22Rv1 (cell line): Measurements from ENCODE around the gene BRD9.

ENCODE experiments used
- H3K27ac ChIP-seq: fragments of 450-650 bp; 2 replicates; pipeline ENCODE4 v1.5.1; 2017
- ZFX ChIP-seq: fragments of 450-650 bp; IDR thresholded peaks from 2 replicates; pipeline ENCODE4 v1.6.1; 2017; ENCODE audit warnings: antibody characterized with exemption, borderline replicate concordance
- TF ChIP-seq, protein P1 (sequence below): fragments of 450-650 bp; IDR thresholded peaks from 2 replicates; pipeline ENCODE4 v1.5.1; 2017; ENCODE audit warnings: mild to moderate bottlenecking

Gene BRD9

DNA sequence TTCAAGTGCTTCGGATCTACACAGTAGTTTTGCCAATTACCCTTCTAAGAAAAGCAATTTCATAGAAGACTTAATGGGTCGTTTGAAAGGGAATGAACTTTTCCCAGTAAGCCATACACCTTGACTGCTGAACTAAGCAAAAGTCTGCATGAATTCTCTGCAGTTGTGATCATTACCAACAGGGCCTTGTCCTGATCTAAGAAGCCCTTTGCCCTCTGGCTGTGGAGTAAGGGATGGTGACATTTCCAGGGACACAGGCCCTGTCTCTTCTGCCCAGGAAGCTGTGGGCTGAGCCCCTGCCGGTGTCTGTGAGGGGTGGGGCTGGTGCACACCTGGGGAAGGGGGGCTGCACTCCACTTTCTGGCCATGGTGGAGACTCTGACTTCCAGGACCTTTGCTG, 72.4 kb downstream of the BRD9 start:
- TF ChIP-seq, protein P1, sequence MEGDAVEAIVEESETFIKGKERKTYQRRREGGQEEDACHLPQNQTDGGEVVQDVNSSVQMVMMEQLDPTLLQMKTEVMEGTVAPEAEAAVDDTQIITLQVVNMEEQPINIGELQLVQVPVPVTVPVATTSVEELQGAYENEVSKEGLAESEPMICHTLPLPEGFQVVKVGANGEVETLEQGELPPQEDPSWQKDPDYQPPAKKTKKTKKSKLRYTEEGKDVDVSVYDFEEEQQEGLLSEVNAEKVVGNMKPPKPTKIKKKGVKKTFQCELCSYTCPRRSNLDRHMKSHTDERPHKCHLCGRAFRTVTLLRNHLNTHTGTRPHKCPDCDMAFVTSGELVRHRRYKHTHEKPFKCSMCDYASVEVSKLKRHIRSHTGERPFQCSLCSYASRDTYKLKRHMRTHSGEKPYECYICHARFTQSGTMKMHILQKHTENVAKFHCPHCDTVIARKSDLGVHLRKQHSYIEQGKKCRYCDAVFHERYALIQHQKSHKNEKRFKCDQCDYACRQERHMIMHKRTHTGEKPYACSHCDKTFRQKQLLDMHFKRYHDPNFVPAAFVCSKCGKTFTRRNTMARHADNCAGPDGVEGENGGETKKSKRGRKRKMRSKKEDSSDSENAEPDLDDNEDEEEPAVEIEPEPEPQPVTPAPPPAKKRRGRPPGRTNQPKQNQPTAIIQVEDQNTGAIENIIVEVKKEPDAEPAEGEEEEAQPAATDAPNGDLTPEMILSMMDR: no peak
- no peak for TF ChIP-seq ZFX
- H3K27ac ChIP-seq: no peak overlapping the region

DNA sequence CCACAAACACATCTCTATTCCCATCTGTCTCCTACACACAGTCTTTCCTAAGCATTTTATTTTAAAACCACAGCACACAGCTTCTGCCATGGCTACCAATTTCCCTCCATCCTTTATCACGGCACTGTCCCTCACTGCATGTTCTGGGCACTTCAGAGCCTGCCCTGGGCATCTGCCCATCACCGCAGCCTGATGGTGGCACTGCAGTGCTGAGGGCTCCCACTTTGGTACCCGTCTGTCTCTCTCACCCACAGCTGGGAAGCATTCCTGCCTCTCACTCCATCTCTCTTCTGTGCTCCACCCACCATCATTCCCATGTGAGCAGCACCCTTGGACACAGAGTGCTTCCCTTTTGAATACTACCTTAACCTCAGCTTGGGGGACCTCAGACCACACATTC, 73.5 kb downstream of the BRD9 start:
- no peak overlapping the region for H3K27ac ChIP-seq
- TF ChIP-seq, protein P1: no peak
- TF ChIP-seq ZFX: no peak

DNA sequence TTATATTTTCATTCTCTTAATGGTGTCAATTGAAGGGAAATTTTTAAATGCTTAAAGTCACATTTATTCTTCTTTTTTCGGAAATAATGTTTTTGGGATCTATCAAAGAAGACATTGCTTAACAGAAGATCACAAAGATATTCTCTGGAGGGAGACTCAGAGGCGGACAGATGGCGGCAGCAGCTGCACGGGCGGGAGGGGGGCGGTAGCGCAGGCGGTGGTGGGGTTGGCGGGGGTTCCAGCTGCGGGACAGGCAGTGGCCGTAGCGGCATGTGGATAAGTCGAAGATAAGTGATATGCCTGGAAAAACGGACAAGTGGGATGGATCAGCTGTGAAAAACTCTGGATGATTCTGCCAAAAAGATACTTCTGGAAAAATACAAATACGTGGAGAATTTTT, 76.4 kb downstream of the BRD9 start:
- no peak overlapping the region for H3K27ac ChIP-seq
- TF ChIP-seq ZFX: no peak
- TF ChIP-seq, protein P1: no peak

DNA sequence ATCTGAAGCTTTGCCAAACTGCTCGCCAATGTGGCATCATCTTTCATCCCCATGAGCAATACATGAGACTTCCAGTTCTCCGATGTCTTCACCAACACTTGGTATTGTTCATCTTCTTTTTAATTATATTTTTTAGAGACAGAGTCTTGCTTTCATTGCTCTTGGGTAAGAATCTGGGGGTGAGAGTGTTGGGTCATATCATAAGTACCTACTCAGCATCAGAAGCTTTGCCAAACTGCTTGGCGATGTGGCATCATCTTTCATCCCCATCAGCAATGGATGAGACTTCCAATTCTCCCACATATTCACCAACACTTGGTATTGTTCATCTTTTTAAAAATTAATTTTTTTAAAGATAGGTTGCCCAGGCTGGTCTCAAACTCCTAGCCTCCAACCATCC, 77.2 kb downstream of the BRD9 start:
- H3K27ac ChIP-seq: no peak overlapping the region
- TF ChIP-seq, protein P1: no peak
- TF ChIP-seq ZFX: no peak
